GM18909 (cell line): Measurements from ENCODE around the gene CSE1L.
"Not testable (repeated sequence)": the region's sequence is repeated elsewhere in the genome, so short reads cannot be mapped to it uniquely, and the experiment has no call there.

ENCODE experiments used
- ATAC-seq: cut with Tn5 transposase; IDR thresholded peaks from one replicate; pipeline ENCODE4 v1.9.1; 2021; ENCODE audit warnings: mild to moderate bottlenecking; ENCODE audit not compliant: unreplicated experiment, poor library complexity

Gene CSE1L, protein sequence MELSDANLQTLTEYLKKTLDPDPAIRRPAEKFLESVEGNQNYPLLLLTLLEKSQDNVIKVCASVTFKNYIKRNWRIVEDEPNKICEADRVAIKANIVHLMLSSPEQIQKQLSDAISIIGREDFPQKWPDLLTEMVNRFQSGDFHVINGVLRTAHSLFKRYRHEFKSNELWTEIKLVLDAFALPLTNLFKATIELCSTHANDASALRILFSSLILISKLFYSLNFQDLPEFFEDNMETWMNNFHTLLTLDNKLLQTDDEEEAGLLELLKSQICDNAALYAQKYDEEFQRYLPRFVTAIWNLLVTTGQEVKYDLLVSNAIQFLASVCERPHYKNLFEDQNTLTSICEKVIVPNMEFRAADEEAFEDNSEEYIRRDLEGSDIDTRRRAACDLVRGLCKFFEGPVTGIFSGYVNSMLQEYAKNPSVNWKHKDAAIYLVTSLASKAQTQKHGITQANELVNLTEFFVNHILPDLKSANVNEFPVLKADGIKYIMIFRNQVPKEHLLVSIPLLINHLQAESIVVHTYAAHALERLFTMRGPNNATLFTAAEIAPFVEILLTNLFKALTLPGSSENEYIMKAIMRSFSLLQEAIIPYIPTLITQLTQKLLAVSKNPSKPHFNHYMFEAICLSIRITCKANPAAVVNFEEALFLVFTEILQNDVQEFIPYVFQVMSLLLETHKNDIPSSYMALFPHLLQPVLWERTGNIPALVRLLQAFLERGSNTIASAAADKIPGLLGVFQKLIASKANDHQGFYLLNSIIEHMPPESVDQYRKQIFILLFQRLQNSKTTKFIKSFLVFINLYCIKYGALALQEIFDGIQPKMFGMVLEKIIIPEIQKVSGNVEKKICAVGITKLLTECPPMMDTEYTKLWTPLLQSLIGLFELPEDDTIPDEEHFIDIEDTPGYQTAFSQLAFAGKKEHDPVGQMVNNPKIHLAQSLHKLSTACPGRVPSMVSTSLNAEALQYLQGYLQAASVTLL

GRCh38 chr20:49046087-49046900 lies at the start of gene CSE1L:
Gene CSE1L, plus strand, starts transcription at chr20:49046312. Its CDS starts 12,152 bp downstream, at chr20:49058464.
- peak; percentile 87 for ATAC-seq

DNA sequence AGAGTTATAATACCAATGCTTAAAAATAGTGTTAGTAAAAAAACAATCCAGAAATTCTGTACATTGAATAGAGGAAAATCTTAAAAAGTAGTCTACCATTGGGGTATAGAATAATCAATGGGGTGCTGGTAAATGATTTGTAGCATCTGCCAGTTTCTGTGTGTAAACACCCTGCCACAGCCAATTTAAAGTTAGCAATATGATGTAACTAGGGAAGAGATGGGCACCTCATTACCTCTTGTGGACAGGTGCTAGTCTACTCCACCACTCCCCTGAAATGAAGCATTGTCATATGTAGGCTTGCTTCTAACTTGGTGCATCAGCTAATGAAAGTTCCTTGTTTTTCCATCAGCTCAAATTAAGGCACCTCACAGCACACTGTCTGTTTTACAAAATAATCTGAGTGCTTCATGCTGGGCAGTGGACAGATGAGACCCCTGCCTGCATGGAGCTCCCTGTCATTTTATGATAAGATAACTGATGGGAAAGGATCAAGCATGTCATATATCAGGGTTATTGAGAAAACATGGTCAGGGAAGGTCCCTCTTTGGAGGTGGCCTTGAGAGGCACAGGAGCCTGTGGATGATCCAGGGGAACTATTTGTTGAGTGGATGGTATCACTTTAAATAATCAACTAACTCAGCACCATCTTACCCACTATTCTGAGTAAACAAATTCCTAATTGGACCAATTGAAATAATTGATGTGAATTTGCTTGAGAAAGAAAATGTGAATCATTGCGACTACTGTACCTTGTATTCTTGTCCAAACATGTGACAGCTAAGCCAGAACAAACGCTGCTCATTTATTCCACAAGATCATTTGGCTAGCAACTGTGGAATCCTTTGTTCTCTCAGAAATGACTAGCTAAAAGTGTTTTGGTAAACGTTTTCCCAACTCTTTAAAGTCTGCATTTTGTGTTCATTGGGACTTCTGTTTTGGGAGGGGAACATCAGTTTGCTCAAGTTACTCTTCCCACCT lies 45.9 kb upstream of the CSE1L start:
- ATAC-seq: no peak

GRCh38 chr20:49001741-49002140 lies 44.4 kb upstream of the CSE1L start:
- no peak for ATAC-seq

GRCh38 chr20:49006446-49006980 lies 39.6 kb upstream of the CSE1L start:
- no peak for ATAC-seq

GRCh38 chr20:49009899-49010631 lies 36.0 kb upstream of the CSE1L start:
- no peak for ATAC-seq

DNA sequence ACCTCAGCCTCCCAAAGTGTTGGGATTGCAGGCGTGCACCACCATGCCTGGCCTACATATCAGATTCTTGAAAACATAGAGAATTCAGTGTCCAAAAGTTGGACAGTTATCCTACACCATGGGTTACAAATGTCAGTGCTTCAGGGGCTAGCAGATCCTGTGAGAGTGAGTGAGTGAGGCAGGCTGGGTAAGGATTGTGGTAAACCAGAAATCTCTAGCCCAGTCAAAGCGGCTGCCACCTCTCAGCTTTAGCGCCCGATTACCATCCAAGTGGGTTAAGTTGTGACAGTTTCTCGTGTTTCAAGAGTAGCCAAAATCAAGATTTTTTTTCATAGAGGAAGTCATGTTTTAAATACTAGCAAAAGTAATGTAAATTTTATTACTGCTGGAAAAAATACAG lies 21.9 kb upstream of the CSE1L start:
- no peak for ATAC-seq

- not testable (repeated sequence) for ATAC-seq
Observed at GRCh38 chr20:49028177-49028576, 17.9 kb upstream of the CSE1L start.

DNA sequence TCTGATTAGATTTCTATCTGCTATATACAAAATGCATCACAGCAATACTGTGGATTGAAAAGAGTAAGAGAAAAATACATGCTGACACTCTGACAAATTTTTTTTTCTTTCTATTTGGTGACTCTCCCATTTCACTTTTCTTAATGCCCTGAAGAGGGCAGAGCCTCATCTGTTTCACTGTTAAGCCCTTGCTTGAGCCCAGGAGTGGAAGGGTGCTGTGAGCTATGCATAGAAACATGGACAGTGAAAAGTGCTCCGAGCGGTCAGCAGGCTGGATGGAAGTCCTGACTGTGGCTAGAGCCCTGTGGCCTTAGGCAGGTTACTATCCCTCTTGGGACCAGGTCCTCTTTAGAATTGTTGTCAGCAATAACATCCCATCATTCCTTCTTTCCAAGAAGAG lies 17.4 kb upstream of the CSE1L start:
- ATAC-seq: no peak

DNA sequence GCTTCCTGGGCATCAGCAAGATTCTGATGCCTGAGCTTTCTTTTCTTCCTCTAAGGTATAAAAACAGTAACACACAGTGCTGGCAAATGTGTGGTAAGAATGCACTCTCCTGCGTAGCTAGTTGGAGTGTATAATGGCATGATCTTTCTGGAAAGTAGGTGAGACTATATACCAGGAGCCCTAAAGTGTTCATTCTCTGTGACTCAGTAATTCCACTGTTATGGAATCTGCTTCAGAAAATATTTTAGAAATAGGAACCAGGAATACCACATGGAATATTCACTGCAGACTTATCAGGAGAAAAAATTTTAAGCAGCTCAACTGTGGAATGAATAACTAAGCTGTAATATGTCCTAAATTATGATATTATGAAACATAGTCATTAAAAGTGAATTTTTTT lies 16.9 kb upstream of the CSE1L start:
- ATAC-seq: no peak

DNA sequence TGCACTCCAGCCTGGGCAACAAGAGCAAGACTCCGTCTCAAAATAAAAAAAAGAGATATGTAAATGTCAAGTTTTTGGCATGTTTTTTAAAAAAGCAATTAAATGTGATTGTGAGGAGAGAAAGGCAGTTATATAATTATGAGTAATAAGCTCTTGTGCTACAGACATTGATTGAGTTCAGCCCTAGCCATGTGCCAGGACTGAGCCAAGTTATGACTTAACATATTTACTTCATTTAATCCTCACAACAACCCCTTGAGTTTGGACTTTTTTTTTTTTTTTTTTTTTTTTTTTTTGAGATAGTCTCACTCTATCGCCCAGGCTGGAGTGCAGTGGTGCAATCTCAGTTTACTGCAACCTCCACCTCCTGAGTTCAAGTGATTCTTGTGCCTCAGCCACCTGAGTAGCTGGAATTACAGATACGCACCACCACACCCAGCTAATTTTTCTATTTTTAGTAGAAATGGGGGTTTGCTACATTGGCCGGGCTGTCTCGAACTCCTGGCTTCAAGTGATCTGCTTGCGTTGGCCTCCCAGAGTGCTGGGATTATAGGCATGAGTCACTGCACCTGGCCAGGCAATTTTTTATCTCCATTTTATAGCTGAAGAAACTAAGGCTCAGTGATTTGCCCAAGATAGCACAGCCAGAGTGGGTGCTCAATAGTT lies 15.0 kb upstream of the CSE1L start:
- ATAC-seq: no peak

DNA sequence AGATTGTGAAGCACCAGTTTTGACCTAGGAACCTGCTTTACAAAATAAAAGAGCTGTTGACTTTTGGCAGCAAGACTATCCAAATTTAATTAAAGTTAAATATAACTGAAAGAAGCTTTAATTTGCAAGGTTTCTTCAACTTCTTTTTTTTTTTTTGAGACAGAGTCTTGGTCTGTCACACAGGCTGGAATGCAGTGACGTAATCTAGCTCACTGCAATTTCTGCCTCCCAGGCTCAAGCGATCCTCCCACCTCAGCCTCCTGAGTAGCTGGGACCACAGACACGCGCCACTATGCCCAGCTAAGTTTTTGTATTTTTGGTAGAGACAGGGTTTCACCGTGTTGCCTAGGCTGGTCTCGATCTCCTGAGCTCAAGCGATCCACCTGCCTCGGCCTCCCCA lies 13.7 kb upstream of the CSE1L start:
- no peak for ATAC-seq

DNA sequence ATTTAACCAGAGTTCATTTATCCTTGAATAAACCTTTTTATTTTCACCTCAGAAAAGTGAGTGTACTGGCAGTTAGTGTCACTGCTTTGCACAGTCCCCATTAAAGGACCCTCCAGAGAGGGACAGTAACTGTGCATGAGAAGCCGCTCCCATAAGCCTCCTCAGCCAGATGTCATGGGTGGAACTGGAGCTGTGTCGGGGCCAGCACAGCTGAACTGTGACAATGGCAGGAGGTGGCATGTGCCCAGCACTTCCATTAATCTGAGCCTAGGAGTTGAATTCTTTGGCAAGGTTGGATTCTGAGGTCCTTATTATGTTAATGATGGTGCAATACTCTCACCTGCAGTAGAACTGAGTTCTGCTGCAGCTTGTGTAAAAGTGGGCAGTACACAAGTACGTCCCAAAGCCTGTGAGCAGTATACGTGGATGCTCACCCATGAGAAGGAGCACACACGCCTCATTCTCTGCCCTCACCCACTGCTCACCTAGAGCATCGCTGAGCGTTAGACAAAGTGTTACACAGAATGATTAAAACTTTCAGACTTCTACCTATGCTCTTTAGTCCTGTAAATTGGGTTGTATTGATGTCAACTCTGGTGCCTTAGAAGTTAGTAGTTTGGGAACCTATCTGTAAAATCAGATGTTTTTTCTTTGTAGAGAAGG lies 11.9 kb upstream of the CSE1L start:
- no peak for ATAC-seq

DNA sequence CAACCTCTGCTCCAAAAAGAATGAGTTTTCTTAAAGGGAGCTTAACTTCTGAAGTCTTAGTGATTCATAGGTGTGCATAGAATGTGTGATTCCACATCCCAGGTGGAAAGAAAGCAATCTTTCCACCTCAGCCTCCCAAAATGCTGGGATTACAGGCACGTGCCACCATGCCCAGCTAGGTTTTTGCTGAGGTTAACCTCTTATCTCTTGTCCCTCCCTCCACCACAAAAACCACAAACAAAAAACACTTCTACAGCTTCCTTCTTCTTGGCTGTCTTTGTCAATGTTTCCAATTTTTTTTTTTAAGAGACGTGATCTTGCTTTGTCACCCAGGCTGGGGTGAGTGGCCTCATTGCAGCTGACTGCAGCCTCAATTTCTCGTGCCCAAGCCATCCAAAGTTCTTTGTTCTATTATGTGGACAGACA lies 8.1 kb upstream of the CSE1L start:
- no peak for ATAC-seq

DNA sequence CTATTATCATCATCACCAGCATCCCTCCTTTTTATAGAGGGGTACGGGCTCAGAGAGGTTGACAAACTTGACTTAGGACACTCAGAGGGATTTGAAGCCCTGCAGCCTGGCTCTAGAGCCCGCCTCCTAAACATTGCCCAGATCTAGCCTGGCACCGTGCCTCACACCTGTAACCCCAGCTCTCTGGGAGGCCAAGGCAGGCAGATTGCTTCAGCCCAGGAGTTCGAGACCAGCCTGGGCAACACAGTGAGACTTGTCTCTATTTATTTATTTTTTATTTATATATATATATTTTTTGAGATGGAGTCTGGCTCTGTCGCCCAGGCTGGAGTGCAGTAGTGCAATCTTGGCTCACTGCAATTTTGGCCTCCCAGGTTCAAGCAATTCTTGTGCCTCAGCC lies 6.3 kb upstream of the CSE1L start:
- ATAC-seq: no peak

GRCh38 chr20:49043000-49043399 lies 3.1 kb upstream of the CSE1L start:
- ATAC-seq: no peak

GRCh38 chr20:49045440-49046086 lies 549 bp upstream of the CSE1L start:
- ATAC-seq: peak; percentile 8

DNA sequence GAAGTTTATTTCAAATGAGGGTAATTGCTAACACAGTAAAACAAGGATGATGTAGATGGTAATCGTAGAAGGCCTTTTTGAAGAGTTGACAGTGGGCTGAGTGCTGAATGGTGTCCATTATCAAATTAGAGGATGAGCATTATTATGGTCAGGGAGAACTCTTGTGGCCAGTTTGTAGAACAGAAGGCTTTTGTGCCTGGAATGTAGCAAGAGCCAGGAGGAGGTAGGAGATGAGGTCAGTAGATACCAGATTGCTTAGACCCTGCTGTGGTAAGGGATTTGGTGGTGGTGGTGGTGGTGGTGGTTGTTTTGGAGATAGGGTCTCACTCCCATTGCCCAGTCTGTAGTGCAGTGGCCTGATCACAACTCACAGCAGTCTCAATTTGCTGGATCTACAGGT lies 6.2 kb downstream of the CSE1L start:
- no peak for ATAC-seq
